Dendritic cell treated with granulocyte-macrophage colony-stimulating factor and Interleukin-4, amounts not matched to agents 40 ng/mL and 50 ng/mL, for 4 days (primary cell): ENCODE measurements around the gene DNAJC4.

Experiments
- H3K27ac Mint-ChIP-seq: one replicate; pipeline ENCODE4 v1.8.0; 2022; ENCODE audit warnings: mild to moderate bottlenecking, mixed read lengths
- H3K27me3 Mint-ChIP-seq: one replicate; pipeline ENCODE4 v1.8.0; 2022; ENCODE audit warnings: mild to moderate bottlenecking, mixed read lengths
- H3K36me3 Mint-ChIP-seq: one replicate; pipeline ENCODE4 v1.8.0; 2022; ENCODE audit warnings: low read depth, mixed read lengths
- H3K4me1 Mint-ChIP-seq: one replicate; pipeline ENCODE4 v1.8.0; 2022; ENCODE audit warnings: low read depth, mixed read lengths
- H3K4me3 Mint-ChIP-seq: one replicate; pipeline ENCODE4 v1.8.0; 2022; ENCODE audit warnings: mild to moderate bottlenecking, moderate library complexity, mixed read lengths
- H3K9me3 Mint-ChIP-seq: one replicate; pipeline ENCODE4 v1.8.0; 2022; ENCODE audit warnings: mixed read lengths
- intact Hi-C: fragments of 100-400 bp; cut with micrococcal nuclease; formaldehyde crosslinking; loops from one replicate; pipeline ENCODE4 v1.15.0; 2022

DNAJC4 gene

GRCh38 chr11:64266339-64266738 is 36.0 kb downstream of the DNAJC4 start:
- no peak overlapping the region for H3K27ac Mint-ChIP-seq
- no peaks in the 10 kb centered on the region for H3K9me3 Mint-ChIP-seq
- no peak overlapping the region for H3K4me3 Mint-ChIP-seq
- H3K4me1 Mint-ChIP-seq = peaks cover 42% of the 10 kb centered on the region
- peaks cover 90% of the 10 kb centered on the region for H3K36me3 Mint-ChIP-seq
- intact Hi-C loops = no loop called here
- no peaks in the 10 kb centered on the region for H3K27me3 Mint-ChIP-seq

DNA sequence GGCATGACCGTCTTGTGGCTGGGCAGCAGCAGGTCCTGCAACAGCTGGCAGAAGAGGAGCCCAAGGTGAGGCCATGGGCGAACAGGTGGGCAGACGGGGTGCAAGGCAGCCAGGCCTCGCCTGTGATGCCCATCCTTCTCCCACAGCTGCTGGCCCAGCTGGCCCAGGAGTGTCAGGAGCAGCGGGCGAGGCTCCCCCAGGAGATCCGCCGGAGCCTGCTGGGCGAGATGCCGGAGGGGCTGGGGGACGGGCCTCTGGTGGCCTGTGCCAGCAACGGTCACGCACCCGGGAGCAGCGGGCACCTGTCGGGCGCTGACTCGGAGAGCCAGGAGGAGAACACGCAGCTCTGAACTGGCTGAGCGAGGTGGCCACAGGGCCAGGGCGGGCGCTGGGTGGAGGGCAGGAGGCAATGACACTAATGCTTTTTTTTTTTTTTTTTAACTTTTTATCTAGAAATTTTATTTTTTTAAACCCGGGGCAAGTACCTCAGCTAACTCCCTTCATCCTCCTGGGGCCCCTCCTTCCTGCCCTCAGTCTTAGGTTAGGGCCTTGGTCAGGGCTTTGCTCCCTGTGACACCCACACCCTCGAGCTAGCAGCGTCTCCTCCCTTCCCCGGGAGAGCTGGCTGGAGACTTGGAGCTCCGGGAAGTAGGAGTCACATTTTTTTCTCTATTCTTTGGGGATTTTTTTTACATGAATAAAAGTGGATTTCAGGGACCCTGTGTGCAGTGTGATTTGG is 37.0 kb downstream of the DNAJC4 start:
- Mint-ChIP-seq H3K9me3 (no peaks in the 10 kb centered on the region), H3K36me3 (peaks cover 86% of the 10 kb centered on the region), H3K27ac (peak overlapping the region; percentile 91), H3K4me1 (peaks cover 50% of the 10 kb centered on the region), H3K27me3 (no peaks in the 10 kb centered on the region), H3K4me3 (peak overlapping the region; percentile 98)
- intact Hi-C loops = no loop called here

- intact Hi-C loops = loop anchor here (2.0 kb wide), 2 partner anchors 15 to 61 kb away; partner anchors contain the start of gene FERMT3
- no peaks in the 10 kb centered on the region for H3K27me3 Mint-ChIP-seq
- H3K9me3 Mint-ChIP-seq = no peaks in the 10 kb centered on the region
Observed at GRCh38 chr11:64268025-64268892, 37.9 kb downstream of the DNAJC4 start.

DNA sequence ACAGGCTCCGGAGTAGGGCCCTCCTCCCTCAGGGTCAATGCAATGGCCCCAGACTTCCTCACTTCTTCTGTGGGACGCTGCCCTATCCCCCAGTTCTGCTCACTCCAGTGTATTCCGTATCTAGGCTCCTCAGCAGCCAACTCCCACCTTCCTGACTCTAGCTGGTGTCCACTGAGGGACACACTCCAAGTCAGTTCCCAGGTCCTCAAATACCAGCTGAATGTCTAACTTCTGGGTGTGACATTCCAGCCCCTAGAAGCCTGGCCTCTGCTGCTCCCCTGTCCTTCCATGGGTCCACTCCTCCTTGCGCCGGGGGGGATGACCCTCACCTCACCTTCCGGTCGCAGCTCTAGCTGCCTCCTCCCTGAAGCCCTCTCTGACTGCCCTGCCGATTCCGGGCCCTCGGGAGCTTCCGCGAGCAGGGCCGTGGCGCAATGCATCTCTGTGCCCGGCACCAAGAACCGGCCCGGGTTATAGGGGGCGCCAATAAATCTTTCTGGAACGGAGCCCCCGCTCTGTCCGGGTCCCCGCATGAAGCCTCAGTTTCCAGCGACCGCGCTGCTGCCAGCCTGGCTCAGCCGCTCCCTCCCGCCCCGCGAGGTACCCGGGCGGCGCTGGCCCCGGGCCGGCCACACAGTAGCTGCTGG is 38.7 kb downstream of the DNAJC4 start:
- peaks cover 53% of the 10 kb centered on the region for H3K4me1 Mint-ChIP-seq
- H3K27ac Mint-ChIP-seq = peak overlapping the region; percentile 91
- H3K4me3 Mint-ChIP-seq = peak overlapping the region; percentile 98
- no peaks in the 10 kb centered on the region for H3K9me3 Mint-ChIP-seq
- H3K27me3 Mint-ChIP-seq = no peaks in the 10 kb centered on the region
- H3K36me3 Mint-ChIP-seq = peaks cover 75% of the 10 kb centered on the region
- intact Hi-C loops = loop anchor here (2.0 kb wide), 2 partner anchors 16 to 62 kb away; partner anchors contain the start of gene FERMT3

More at GRCh38 chr11:64268025-64268892, 37.9 kb downstream of the DNAJC4 start:
- Mint-ChIP-seq H3K36me3 (peaks cover 77% of the 10 kb centered on the region), H3K27ac (peak overlapping the region; percentile 91), H3K4me1 (peaks cover 53% of the 10 kb centered on the region), H3K4me3 (peak overlapping the region; percentile 98)

- intact Hi-C loops = loop anchor here (1.0 to 2.0 kb wide), 5 partner anchors 16 to 63 kb away; partner anchors contain the start of genes ESRRA, FERMT3, FKBP2 and GPR137
- H3K4me1 Mint-ChIP-seq = peaks cover 53% of the 10 kb centered on the region
- H3K27me3 Mint-ChIP-seq = no peaks in the 10 kb centered on the region
- no peaks in the 10 kb centered on the region for H3K9me3 Mint-ChIP-seq
- H3K36me3 Mint-ChIP-seq = peaks cover 72% of the 10 kb centered on the region
- peak overlapping the region; percentile 98 for H3K4me3 Mint-ChIP-seq
- peak overlapping the region; percentile 91 for H3K27ac Mint-ChIP-seq
Observed at GRCh38 chr11:64269540-64270220, 39.3 kb downstream of the DNAJC4 start.

DNA sequence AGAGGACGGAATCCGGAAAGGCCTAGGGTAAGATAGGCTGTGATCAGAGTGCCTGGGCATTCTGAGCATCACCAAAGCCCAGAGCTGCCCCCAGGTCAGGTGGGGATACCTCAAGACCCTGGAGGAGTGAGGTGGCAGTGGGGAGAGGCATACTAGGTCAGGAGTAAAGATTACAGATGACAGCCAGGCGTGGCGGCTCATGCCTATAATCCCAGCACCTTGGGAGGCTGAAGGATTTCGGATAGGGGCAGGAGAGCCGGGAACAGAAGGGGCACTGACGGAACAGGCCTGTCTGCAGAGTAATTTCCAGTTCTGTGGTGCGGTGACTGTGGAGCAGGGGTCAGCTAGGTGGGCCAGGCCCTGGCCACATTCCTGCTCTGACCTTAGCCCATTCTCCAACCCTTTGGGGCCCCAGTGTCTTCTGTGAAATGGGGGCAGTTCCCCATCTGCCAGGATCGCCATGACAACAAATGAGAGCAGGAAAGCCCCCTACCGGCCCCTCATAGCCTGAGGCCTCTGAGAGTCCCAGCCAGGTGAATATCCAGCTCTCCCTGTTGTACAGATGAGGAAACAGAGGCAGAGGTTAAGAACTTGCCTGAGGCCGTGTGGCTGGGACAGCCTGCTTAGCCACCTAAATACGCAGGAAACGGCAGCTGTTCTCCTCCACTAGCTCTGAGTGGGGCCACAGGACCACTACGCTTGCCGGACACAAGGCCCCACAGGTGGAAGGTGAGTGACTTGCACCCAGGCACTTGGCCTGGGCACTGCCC is 44.9 kb downstream of the DNAJC4 start:
- H3K4me1 Mint-ChIP-seq = peaks cover 26% of the 10 kb centered on the region
- no peak overlapping the region for H3K4me3 Mint-ChIP-seq
- intact Hi-C loops = no loop called here
- H3K27me3 Mint-ChIP-seq = no peaks in the 10 kb centered on the region
- H3K36me3 Mint-ChIP-seq = peaks cover 64% of the 10 kb centered on the region
- H3K9me3 Mint-ChIP-seq = no peaks in the 10 kb centered on the region
- no peak overlapping the region for H3K27ac Mint-ChIP-seq

- intact Hi-C loops = no loop called here
- Mint-ChIP-seq H3K9me3 (no peaks in the 10 kb centered on the region), H3K36me3 (peaks cover 62% of the 10 kb centered on the region), H3K27me3 (no peaks in the 10 kb centered on the region), H3K4me1 (peaks cover 26% of the 10 kb centered on the region), H3K27ac (no peak overlapping the region), H3K4me3 (no peak overlapping the region)
Observed at GRCh38 chr11:64275841-64276240, 45.5 kb downstream of the DNAJC4 start.

GRCh38 chr11:64276653-64277431 is 46.5 kb downstream of the DNAJC4 start:
- H3K27me3 Mint-ChIP-seq = no peaks in the 10 kb centered on the region
- H3K4me1 Mint-ChIP-seq = peaks cover 32% of the 10 kb centered on the region
- H3K4me3 Mint-ChIP-seq = no peak overlapping the region
- H3K27ac Mint-ChIP-seq = peak overlapping the region; percentile 41
- H3K9me3 Mint-ChIP-seq = no peaks in the 10 kb centered on the region
- intact Hi-C loops = no loop called here
- H3K36me3 Mint-ChIP-seq = peaks cover 65% of the 10 kb centered on the region

DNA sequence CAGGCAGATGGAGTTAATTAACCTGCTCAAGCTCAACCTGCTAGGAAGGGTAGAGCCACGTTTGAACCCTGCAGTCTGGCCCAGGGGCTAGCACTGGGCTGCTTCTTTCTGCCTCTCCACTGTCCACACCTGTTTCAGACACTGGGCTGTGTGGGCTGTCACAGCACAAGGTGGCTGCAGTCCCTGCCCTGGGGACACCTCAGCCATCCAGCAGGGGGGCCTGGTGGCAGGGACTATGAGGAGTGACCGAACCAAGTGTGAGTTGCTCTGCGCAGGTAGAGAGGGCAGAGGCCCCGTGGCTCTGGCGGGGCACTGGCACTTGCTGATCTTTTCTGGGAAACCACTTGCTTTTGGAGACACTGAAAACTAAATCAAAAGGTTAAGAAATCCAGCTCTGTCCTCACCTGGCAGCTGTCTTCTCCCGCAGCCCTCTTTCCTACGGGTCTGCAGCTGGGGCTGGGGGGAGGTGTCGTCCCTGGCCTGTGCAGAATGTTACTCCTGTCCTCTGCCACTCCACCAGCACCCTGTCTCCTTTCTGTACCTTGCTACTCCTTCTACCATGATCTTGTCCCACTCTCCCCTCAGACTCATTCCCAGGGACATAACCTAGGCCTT is 48.3 kb downstream of the DNAJC4 start:
- Mint-ChIP-seq H3K27me3 (no peaks in the 10 kb centered on the region), H3K27ac (peak overlapping the region; percentile 19), H3K9me3 (no peaks in the 10 kb centered on the region), H3K4me3 (no peak overlapping the region), H3K36me3 (peaks cover 76% of the 10 kb centered on the region), H3K4me1 (peaks cover 40% of the 10 kb centered on the region)
- intact Hi-C loops = no loop called here

DNA sequence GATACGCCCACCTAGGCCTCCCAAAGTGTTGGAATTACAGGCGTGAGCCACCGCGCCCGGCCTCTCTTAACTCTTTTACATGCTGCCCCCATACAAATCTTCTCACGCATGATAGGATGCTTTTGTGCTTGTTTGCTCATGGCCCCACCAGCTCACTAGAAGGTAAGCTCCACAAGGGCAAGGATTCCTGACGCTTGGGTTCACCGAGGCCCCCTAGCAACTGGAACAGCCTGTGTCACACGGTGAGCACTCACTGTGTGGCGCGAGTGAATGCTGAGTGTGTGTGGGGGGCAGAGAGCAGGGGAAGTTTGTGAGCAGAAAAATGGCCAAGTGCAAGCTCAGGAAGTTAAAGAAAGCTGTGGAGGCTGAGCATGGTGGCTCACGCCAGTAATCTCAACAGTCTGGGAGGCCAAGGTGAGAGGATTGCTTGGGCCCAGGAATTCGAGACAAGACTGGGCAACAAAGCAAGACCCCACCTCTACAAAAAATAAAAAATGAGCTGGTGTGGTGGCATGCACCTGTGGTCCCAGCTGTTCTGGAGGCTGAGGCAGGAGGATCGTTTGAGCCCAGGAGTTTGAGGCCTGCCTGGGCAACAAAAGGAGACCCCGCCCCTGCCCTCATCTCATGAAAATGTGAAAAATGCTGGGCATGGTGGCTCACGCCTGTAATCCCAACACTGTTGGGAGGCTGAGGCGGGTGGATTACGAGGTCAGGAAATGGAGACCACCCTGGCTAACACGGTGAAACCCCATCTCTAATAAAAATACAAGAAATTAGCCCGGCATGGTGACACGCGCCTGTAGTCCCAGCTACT is 51.8 kb downstream of the DNAJC4 start:
- Mint-ChIP-seq H3K4me1 (peaks cover 52% of the 10 kb centered on the region), H3K36me3 (peaks cover 63% of the 10 kb centered on the region), H3K9me3 (no peaks in the 10 kb centered on the region), H3K27me3 (no peaks in the 10 kb centered on the region), H3K4me3 (no peak overlapping the region), H3K27ac (no peak overlapping the region)
- intact Hi-C loops = no loop called here

- peaks cover 3% of the 10 kb centered on the region for H3K27me3 Mint-ChIP-seq
- peak overlapping the region; percentile 90 for H3K27ac Mint-ChIP-seq
- H3K9me3 Mint-ChIP-seq = no peaks in the 10 kb centered on the region
- H3K36me3 Mint-ChIP-seq = peaks cover 70% of the 10 kb centered on the region
- peaks cover 51% of the 10 kb centered on the region for H3K4me1 Mint-ChIP-seq
- no peak overlapping the region for H3K4me3 Mint-ChIP-seq
- intact Hi-C loops = no loop called here
Observed at GRCh38 chr11:64283092-64283491, 52.7 kb downstream of the DNAJC4 start.
